Ovary (tissue), 3 donors: Measurements from ENCODE around the gene CD81.

ENCODE experiments used
- POLR2A ChIP-seq: fragments of 450-650 bp; IDR thresholded peaks from one replicate; pipeline ENCODE4 v1.6.1; 2017; ENCODE audit warnings: antibody characterized with exemption, mild to moderate bottlenecking, moderate library complexity
- TF ChIP-seq, protein P1 (sequence below), 3 donors: fragments of 450-650 bp in 2 of 3; fragments of 200-600 bp in 1 of 3; IDR thresholded peaks; one replicate each; pipeline versions ENCODE4 v1.5.1 to v1.8.0; 2016 to 2022; ENCODE audit warnings: antibody characterized with exemption in 3 of 3, mild to moderate bottlenecking in 1 of 3
- donor health status: DM: no; HTN: no; CAD: no.

- TF ChIP-seq, protein P1, sequence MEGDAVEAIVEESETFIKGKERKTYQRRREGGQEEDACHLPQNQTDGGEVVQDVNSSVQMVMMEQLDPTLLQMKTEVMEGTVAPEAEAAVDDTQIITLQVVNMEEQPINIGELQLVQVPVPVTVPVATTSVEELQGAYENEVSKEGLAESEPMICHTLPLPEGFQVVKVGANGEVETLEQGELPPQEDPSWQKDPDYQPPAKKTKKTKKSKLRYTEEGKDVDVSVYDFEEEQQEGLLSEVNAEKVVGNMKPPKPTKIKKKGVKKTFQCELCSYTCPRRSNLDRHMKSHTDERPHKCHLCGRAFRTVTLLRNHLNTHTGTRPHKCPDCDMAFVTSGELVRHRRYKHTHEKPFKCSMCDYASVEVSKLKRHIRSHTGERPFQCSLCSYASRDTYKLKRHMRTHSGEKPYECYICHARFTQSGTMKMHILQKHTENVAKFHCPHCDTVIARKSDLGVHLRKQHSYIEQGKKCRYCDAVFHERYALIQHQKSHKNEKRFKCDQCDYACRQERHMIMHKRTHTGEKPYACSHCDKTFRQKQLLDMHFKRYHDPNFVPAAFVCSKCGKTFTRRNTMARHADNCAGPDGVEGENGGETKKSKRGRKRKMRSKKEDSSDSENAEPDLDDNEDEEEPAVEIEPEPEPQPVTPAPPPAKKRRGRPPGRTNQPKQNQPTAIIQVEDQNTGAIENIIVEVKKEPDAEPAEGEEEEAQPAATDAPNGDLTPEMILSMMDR (IDR thresholded peaks at IDR 0.05): no peak
- TF ChIP-seq POLR2A: no peak
These were observed 54.3 kb downstream of the CD81 start for GRCh38 chr11:2431395-2431794.
